Uterus (tissue), 4 donors: ENCODE measurements around the gene TINAGL1. TPM values are rescaled to one million over a fixed set of nuclear protein-coding genes. Genes with fewer than 3 reads are reported as not detected.

Source experiments
- DNase-seq, 2 donors: peaks; one replicate each; pipeline ENCODE4 v3.0.0-alpha.2; 2019 to 2020
- H3K27ac ChIP-seq, 2 donors: fragments of 200-600 bp; sonication (generic); 1 replicate in 1 of 2; 2 replicates in 1 of 2; pipeline ENCODE4 v1.5.1; 2016 to 2018
- H3K27me3 ChIP-seq, 2 donors: fragments of 200-600 bp; sonication (generic); one replicate each; pipeline ENCODE4 v1.5.1; 2018 to 2019; ENCODE audit warnings: control low read depth in 1 of 2
- H3K36me3 ChIP-seq, 2 donors: fragments of 200-600 bp; sonication (generic); one replicate each; pipeline ENCODE4 v1.5.1; 2019; ENCODE audit warnings: control low read depth in 1 of 2
- H3K4me1 ChIP-seq, 2 donors: fragments of 200-600 bp; sonication (generic); one replicate each; pipeline ENCODE4 v1.5.1; 2018 to 2019; ENCODE audit warnings: control low read depth in 1 of 2
- H3K4me3 ChIP-seq, 2 donors: fragments of 200-600 bp; sonication (generic); 1 replicate in 1 of 2; 2 replicates in 1 of 2; pipeline ENCODE4 v1.5.1; 2018 to 2019; ENCODE audit warnings: mild to moderate bottlenecking in 1 of 2
- H3K9me3 ChIP-seq, 2 donors: fragments of 200-600 bp; sonication (generic); one replicate each; pipeline ENCODE4 v1.5.1; 2019; ENCODE audit warnings: control low read depth in 1 of 2
- POLR2A ChIP-seq, 2 donors: fragments of 450-650 bp; IDR thresholded peaks; one replicate each; pipeline ENCODE4 v1.6.1; 2016; ENCODE audit warnings: antibody characterized with exemption in 2 of 2, mild to moderate bottlenecking in 1 of 2, moderate library complexity in 1 of 2
- intact Hi-C: fragments of 100-400 bp; cut with DNase I; formaldehyde crosslinking; loops from one replicate; pipeline ENCODE4 v1.15.1; 2023; ENCODE audit warnings: low total_unique reads
- total RNA-seq, 4 donors: library from RNA; depleted of rRNA in 3 of 4; stranded (reverse); fragments of >200 nt in 3 of 4; gene quantifications; one replicate each; pipeline versions ENCODE4 v1.1.0 to v1.2.4, GENCODE V29; 2014 to 2023
- TF ChIP-seq, protein P1 (sequence below), 4 experiments: fragments of 200-600 bp in 2 of 4; fragments of 450-650 bp in 2 of 4; sonication (generic) in 2 of 4; IDR thresholded peaks; one replicate each; pipeline ENCODE4 v1.5.1; 2016 to 2019; ENCODE audit warnings: antibody characterized with exemption in 4 of 4, mild to moderate bottlenecking in 2 of 4, moderate library complexity in 1 of 4
- donor health status: DM: yes; HTN: yes; CAD: no.

The TINAGL1 gene
- total RNA-seq, 4 donors from 2014 or later, result 104 to 247 (median 182) TPM

DNA sequence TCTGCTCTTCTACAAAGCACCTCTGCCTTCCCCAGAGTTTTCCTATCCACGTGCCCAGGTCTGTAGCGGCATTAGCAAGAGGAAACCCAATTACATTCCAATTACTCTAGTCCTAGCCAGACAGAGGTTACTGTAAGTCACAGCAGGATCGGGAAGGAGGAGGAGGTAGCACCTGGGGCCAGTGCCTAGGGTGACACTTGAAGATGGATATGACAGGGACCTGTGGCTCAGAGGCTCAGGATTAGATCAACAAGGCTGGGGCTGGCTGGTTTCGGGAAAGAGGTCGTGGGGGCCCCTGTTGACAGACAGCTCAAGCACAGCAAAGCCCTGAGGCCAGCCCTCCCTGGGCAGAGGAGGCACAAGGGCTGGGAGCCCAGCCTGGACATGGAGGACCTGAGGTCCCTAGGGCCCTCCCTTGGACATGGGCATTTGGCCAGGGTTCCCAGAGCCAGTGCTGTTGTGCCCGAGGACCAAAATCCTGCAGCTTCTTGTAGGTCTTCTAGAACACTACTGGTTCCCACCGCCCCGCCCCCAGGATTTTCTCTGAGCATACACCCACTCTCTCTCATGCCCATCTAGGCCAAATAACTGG, 38.2 kb downstream of the TINAGL1 start:
- no peaks in the 10 kb centered on the region for H3K9me3 ChIP-seq
- no peak overlapping the region for H3K27ac ChIP-seq
- intact Hi-C loops, result no loop called here
- no peak overlapping the region for H3K4me3 ChIP-seq
- no peaks in the 10 kb centered on the region for H3K4me1 ChIP-seq
- no peaks in the 10 kb centered on the region for H3K27me3 ChIP-seq
- no peak for DNase-seq
- H3K36me3 ChIP-seq, result no peaks in the 10 kb centered on the region
- no peak for TF ChIP-seq POLR2A (IDR thresholded peaks at IDR 0.05)
- TF ChIP-seq, protein P1, sequence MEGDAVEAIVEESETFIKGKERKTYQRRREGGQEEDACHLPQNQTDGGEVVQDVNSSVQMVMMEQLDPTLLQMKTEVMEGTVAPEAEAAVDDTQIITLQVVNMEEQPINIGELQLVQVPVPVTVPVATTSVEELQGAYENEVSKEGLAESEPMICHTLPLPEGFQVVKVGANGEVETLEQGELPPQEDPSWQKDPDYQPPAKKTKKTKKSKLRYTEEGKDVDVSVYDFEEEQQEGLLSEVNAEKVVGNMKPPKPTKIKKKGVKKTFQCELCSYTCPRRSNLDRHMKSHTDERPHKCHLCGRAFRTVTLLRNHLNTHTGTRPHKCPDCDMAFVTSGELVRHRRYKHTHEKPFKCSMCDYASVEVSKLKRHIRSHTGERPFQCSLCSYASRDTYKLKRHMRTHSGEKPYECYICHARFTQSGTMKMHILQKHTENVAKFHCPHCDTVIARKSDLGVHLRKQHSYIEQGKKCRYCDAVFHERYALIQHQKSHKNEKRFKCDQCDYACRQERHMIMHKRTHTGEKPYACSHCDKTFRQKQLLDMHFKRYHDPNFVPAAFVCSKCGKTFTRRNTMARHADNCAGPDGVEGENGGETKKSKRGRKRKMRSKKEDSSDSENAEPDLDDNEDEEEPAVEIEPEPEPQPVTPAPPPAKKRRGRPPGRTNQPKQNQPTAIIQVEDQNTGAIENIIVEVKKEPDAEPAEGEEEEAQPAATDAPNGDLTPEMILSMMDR (IDR thresholded peaks at IDR 0.05), result no peak

DNA sequence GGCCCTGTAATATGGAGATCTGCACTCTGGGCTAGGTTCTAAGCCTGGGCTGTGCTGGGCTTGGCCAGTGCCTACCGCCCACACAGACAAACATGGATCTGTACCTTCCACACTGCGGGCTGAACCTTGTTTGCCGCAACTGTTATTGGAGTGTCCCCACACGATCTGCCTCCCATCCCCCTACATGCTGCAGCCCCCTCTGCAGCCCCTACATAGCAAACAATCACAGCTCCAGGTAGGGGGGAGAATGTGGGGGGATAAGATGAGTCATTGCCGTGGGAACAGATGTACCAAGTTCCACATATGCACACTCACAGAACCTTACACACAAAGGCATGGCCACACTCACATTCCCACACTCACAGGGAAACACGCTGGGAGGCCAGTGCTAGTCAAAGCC, 39.1 kb downstream of the TINAGL1 start:
- DNase-seq, result no peak
- no peaks in the 10 kb centered on the region for H3K36me3 ChIP-seq
- no peak overlapping the region for H3K4me3 ChIP-seq
- no peaks in the 10 kb centered on the region for H3K4me1 ChIP-seq
- no peaks in the 10 kb centered on the region for H3K9me3 ChIP-seq
- H3K27me3 ChIP-seq, result no peaks in the 10 kb centered on the region
- TF ChIP-seq, protein P1 (IDR thresholded peaks at IDR 0.05), result no peak
- TF ChIP-seq POLR2A (IDR thresholded peaks at IDR 0.05), result no peak
- H3K27ac ChIP-seq, result no peak overlapping the region
- intact Hi-C loops, result no loop called here

DNA sequence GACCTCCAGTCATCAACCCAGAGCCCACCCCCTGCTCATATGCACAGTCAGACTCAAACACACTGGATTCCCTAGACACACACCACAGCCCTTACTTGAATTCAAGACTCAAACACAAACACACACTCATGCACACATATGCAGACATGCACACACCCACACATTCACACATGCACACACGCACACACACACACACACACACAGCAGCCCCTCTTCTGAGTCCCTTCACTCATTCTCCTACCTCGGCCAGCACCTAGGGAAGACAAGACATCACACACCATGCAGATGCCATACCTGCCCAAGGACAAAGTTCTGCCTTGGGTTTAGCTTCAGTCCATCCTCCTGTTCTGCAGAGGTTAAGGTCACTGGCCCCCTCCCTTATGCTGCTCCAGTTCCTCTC, 39.6 kb downstream of the TINAGL1 start:
- no peak for DNase-seq
- intact Hi-C loops, result no loop called here
- no peaks in the 10 kb centered on the region for H3K9me3 ChIP-seq
- no peak for TF ChIP-seq POLR2A (IDR thresholded peaks at IDR 0.05)
- TF ChIP-seq, protein P1 (IDR thresholded peaks at IDR 0.05), result no peak
- no peaks in the 10 kb centered on the region for H3K36me3 ChIP-seq
- no peaks in the 10 kb centered on the region for H3K4me1 ChIP-seq
- no peak overlapping the region for H3K27ac ChIP-seq
- no peak overlapping the region for H3K4me3 ChIP-seq
- no peaks in the 10 kb centered on the region for H3K27me3 ChIP-seq

DNA sequence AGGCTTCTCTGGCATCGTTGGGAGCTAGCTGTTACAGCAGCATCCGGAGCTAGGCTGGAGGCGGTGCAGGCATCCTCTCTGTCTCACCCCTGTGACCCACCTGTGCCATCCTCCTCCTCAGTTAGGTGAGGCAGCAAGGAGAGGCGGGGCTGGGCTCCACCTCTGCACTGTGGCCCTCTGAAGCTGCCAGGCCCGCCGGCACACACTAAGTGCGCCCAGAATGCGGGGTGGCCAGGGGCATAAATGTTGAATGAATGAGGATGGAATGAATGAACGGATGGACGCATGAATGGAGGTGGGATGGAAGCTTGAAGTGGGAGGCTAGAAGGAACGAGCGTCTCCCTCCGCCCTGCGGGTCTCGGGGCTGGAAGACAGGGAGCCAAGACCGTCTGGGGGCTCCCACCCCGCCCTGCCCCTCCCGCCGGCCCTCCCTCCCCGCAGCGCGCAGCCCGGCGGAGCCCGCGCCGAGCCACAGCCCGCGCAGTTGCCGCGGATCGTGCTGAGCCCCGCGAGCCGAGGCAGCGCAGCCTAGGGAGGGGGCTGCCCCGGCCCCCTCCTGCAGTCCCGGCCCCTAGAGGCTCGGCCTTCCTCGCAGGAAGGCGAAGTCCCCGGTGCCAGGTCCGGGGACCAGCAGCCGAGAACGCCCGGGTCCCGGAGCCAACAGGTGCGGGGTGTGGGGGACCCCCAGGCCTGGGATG, 41.1 kb downstream of the TINAGL1 start, which contains the start of gene HCRTR1:
TSS of gene HCRTR1 (plus strand) at position 472 of the 698 bp plus-strand sequence. CDS start 1,504 bp downstream, outside the sequence.
- Histone ChIP-seq H3K36me3 (no peaks in the 10 kb centered on the region), H3K4me3 (peak within 1 kb of the TSS; percentile 35 to 48), H3K27ac (no peak within 1 kb of the TSS), H3K27me3 (no peaks in the 10 kb centered on the region), H3K4me1 (no peaks in the 10 kb centered on the region), H3K9me3 (no peaks in the 10 kb centered on the region)
- no peak for DNase-seq
- TF ChIP-seq, protein P1 (IDR thresholded peaks at IDR 0.05), result no peak
- TF ChIP-seq POLR2A (IDR thresholded peaks at IDR 0.05), result no peak
- intact Hi-C loops, result no loop called here
